A673 (cell line): Measurements from ENCODE around the gene COBL. TPM values are rescaled to one million over a fixed set of nuclear protein-coding genes. Genes with fewer than 3 reads are reported as not detected.

Experiments
- BruUV-seq: library from RNA; stranded (reverse); fragments of 400-500 nt; replicated peaks from 2 replicates; lab custom pipeline; 2021; lab: Mats Ljungman, UMichigan
- CTCF ChIA-PET: fragments of 300-600 bp; sonication (Branson Sonifier 250); formaldehyde crosslinking; loops from one replicate; lab custom pipeline; 2022; ENCODE audit warnings: antibody characterized with exemption; lab: Charles Lee
- POLR2A ChIA-PET: fragments of 300-600 bp; sonication (Branson Sonifier 250); formaldehyde crosslinking; loops from one replicate; lab custom pipeline; 2022; ENCODE audit warnings: antibody characterized with exemption; ENCODE audit not compliant: low non-redundant PET; lab: Charles Lee
- DNase-seq: peaks from one replicate; pipeline ENCODE4 v3.0.0-alpha.2; 2015; ENCODE audit warnings: low spot score
- H3K27ac ChIP-seq: fragments of 200-600 bp; sonication (generic); 2 replicates; pipeline ENCODE4 v1.5.1; 2016; ENCODE audit warnings: mixed run types, low read depth, mild to moderate bottlenecking, mixed read lengths, antibody characterized with exemption, low read length; ENCODE audit not compliant: poor library complexity, severe bottlenecking
- H3K27me3 ChIP-seq: fragments of 200-600 bp; sonication (generic); replicated peaks from 2 replicates; pipeline ENCODE4 v1.6.1; 2017; ENCODE audit warnings: mixed run types, low read depth, mild to moderate bottlenecking, mixed read lengths, antibody characterized with exemption, low read length; ENCODE audit not compliant: insufficient read depth, poor library complexity
- H3K36me3 ChIP-seq: fragments of 200-600 bp; sonication (generic); 2 replicates; pipeline ENCODE4 v1.6.1; 2016; ENCODE audit warnings: mixed run types, mild to moderate bottlenecking, mixed read lengths, antibody characterized with exemption, low read length; ENCODE audit not compliant: insufficient read depth, poor library complexity, severe bottlenecking
- H3K4me1 ChIP-seq: fragments of 200-600 bp; sonication (generic); 2 replicates; pipeline ENCODE4 v1.6.1; 2017; ENCODE audit warnings: mixed run types, mild to moderate bottlenecking, mixed read lengths, antibody characterized with exemption, low read length; ENCODE audit not compliant: insufficient read depth, poor library complexity, severe bottlenecking
- H3K4me3 ChIP-seq: fragments of 200-600 bp; sonication (generic); 2 replicates; pipeline ENCODE4 v1.5.1; 2016; ENCODE audit warnings: low read depth, mixed run types, mild to moderate bottlenecking, mixed read lengths, low read length; ENCODE audit not compliant: poor library complexity, severe bottlenecking
- H3K9me3 ChIP-seq: fragments of 200-600 bp; sonication (generic); 2 replicates; pipeline ENCODE4 v1.6.1; 2016; ENCODE audit warnings: mixed run types, low read depth, mild to moderate bottlenecking, mixed read lengths, antibody characterized with exemption, low read length; ENCODE audit not compliant: poor library complexity, severe bottlenecking
- EZH2 ChIP-seq: fragments of 200-600 bp; sonication (generic); IDR thresholded peaks from 2 replicates; pipeline ENCODE4 v1.6.1; 2017; ENCODE audit warnings: borderline replicate concordance, low read depth, mild to moderate bottlenecking, mixed read lengths, antibody characterized with exemption, low read length; ENCODE audit not compliant: poor library complexity, severe bottlenecking
- intact Hi-C: fragments of 100-400 bp; cut with micrococcal nuclease; formaldehyde crosslinking; loops from one replicate; pipeline ENCODE4 v1.10.0; 2022; ENCODE audit not compliant: unreplicated experiment
- total RNA-seq: library from RNA; stranded (reverse); gene quantifications from 2 replicates; pipeline ENCODE4 v1.2.3, GENCODE V29; 2021
- TF ChIP-seq, protein P1 (sequence below): fragments of 300-800, 200-600 bp; sonication (generic); conservative IDR thresholded peaks from 2 replicates; pipeline ENCODE4 v1.5.1; 2017; ENCODE audit warnings: low read depth, mild to moderate bottlenecking, antibody characterized with exemption, low read length, moderate library complexity, mixed read lengths

COBL gene
- total RNA-seq, 1 experiment from 2014 or later: not detected

DNA sequence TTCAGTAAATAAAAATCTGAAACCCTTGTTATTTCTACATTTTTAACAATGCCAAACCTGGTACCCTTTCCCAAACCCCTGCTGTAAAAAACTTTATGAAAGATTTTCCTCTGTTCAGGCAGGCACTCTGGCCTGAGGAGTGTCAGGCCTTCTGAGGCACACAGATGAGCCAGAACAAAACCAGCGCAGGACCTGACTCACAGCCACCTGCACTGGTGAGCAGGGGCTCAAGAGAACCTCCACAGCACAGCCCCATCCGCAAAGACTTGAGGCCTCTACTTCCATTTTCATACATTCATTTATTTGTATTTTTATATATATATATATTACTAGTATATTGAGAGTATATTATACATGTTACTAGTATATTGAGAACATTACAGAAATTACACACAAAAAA, 49.4 kb downstream of the COBL start:
- no peaks in the 10 kb centered on the region for H3K9me3 ChIP-seq
- BruUV-seq: no TSS peak
- no peaks in the 10 kb centered on the region for H3K4me1 ChIP-seq
- no peak for DNase-seq
- ChIA-PET CTCF (no interaction called here), POLR2A (no interaction called here)
- H3K27ac ChIP-seq: no peak overlapping the region
- TF ChIP-seq, protein P1, sequence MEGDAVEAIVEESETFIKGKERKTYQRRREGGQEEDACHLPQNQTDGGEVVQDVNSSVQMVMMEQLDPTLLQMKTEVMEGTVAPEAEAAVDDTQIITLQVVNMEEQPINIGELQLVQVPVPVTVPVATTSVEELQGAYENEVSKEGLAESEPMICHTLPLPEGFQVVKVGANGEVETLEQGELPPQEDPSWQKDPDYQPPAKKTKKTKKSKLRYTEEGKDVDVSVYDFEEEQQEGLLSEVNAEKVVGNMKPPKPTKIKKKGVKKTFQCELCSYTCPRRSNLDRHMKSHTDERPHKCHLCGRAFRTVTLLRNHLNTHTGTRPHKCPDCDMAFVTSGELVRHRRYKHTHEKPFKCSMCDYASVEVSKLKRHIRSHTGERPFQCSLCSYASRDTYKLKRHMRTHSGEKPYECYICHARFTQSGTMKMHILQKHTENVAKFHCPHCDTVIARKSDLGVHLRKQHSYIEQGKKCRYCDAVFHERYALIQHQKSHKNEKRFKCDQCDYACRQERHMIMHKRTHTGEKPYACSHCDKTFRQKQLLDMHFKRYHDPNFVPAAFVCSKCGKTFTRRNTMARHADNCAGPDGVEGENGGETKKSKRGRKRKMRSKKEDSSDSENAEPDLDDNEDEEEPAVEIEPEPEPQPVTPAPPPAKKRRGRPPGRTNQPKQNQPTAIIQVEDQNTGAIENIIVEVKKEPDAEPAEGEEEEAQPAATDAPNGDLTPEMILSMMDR: no peak
- no peak for TF ChIP-seq EZH2
- H3K4me3 ChIP-seq: no peak overlapping the region
- intact Hi-C loops: no loop called here
- no peaks in the 10 kb centered on the region for H3K36me3 ChIP-seq
- no peaks in the 10 kb centered on the region for H3K27me3 ChIP-seq

DNA sequence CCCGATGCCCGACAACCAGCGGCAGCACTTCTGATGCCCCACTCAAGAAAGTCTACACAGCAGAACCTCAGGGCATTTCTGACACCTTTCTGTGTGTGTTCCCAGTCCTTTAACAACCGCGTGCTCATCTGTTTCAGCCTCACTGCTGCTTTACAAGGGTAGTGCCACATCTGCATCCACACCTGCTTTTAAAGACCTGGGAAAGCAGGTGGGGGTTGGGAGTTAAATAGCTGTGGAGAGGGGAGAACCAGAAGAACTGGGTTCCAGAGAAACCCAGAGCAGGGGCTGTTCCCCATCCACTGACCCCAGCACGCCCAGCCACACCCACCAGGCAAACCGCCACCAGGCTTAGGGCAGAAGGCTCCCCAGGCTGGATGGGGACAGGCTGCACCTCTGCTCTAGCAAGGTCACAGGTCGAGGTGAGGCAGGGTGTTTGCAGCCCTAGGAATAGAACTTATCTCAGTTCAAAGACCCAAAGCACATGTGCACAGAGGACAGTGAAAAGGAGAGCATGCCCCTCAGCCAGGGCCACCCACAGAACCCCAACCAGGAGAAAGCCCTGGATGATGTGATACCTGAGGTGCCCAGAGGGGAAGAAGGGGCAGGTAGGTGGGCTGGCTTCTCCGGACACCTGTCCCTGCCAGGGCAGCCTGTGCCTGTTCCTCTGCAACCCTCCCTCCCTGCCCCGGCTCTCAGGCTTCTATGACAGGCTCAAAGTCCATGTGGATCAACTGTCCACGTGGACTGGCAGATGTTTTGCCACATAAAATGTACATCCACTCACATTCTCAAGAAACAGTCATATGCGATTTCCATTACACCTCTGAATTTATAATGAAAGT, 51.3 kb downstream of the COBL start:
- POLR2A ChIA-PET: no interaction called here

DNA sequence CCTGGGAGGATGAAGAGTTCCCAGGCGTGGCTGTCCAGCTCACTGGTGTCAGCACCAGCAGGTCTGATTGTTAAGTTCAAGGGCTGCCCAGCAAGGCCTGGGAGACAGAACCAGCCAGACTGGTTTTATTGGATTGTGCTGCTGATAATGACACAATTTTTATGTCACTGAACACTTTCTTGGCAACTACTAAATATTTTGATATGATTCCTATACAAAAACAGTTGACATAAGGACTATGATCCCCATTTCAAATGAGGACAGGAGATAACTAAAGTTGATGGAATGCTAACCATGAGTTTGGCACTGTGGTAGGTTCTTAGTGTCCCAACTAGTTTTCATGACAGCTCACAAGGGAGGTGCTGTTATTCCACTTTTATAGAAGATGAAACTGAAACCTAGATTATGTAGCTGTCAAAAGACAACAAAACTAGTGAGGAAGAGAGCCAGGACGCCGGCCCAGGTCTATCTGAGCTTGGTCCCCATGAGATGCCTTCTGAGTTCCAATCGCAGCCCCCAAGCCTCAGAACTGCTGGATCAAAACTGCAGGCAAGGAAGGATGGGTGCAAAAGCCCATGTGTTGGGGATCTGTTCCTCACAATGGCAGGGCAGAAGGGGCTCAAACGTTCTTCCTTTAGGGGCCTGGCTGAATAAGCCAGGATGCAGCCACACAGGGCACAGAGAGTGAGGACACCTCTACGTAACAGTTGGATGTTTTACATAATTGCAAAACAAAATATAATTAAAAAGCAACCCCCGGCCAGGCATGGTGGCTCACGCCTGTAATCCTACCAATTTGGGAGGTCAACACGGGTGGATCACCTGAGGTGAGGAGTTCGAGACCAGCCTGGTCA, 52.8 kb downstream of the COBL start:
- Histone ChIP-seq H3K4me1 (no peaks in the 10 kb centered on the region), H3K27me3 (no peaks in the 10 kb centered on the region), H3K36me3 (no peaks in the 10 kb centered on the region), H3K4me3 (no peak overlapping the region), H3K27ac (no peak overlapping the region), H3K9me3 (no peaks in the 10 kb centered on the region)
- ChIA-PET POLR2A (no interaction called here), CTCF (no interaction called here)
- no TSS peak for BruUV-seq
- DNase-seq: no peak
- TF ChIP-seq, protein P1: no peak
- no peak for TF ChIP-seq EZH2
- intact Hi-C loops: no loop called here

More for the DNA sequence above, 51.3 kb downstream of the COBL start:
- BruUV-seq: no TSS peak
- Histone ChIP-seq H3K36me3 (no peaks in the 10 kb centered on the region), H3K4me3 (no peak overlapping the region), H3K4me1 (no peaks in the 10 kb centered on the region), H3K9me3 (no peaks in the 10 kb centered on the region), H3K27ac (no peak overlapping the region), H3K27me3 (no peaks in the 10 kb centered on the region)
- intact Hi-C loops: no loop called here
- TF ChIP-seq EZH2: no peak
- TF ChIP-seq, protein P1: no peak
- CTCF ChIA-PET: no interaction called here
- no peak for DNase-seq
